GM23338 (cell line): ENCODE results near the gene GMPPA. TPM values are rescaled to one million over a fixed set of nuclear protein-coding genes. Genes with fewer than 3 reads are reported as not detected.

Experiments used
- ATAC-seq: fragments of 200-7000 bp; cut with Tn5 transposase; 3 replicates; pipeline ENCODE4 v1.9.1; 2020
- DNase-seq: peaks from one replicate; pipeline ENCODE4 v3.0.0-alpha.2; 2015; ENCODE audit warnings: low spot score
- H2AFZ ChIP-seq: fragments of 200-600 bp; sonication (generic); 2 replicates; pipeline ENCODE4 v1.8.0; 2016; ENCODE audit warnings: antibody characterized with exemption, mild to moderate bottlenecking, moderate library complexity
- H3F3A ChIP-seq: fragments of 200-600 bp; sonication (generic); replicated peaks from 2 replicates; pipeline ENCODE4 v1.8.0; 2017; ENCODE audit warnings: antibody characterized with exemption, mixed run types, low read depth
- H3K27ac ChIP-seq: fragments of 200-600 bp; sonication (generic); 2 replicates; pipeline ENCODE4 v1.6.1; 2016; ENCODE audit warnings: low read depth
- H3K27me3 ChIP-seq: fragments of 200-600 bp; sonication (generic); 2 replicates; pipeline ENCODE4 v1.8.0; 2016; ENCODE audit warnings: mild to moderate bottlenecking, mixed run types, moderate library complexity; ENCODE audit not compliant: insufficient read depth
- H3K36me3 ChIP-seq: fragments of 200-600 bp; sonication (generic); 2 replicates; pipeline ENCODE4 v1.8.0; 2016; ENCODE audit warnings: mild to moderate bottlenecking; ENCODE audit not compliant: insufficient read depth
- H3K4me1 ChIP-seq: fragments of 200-600 bp; sonication (generic); 2 replicates; pipeline ENCODE4 v1.8.0; 2016; ENCODE audit warnings: mild to moderate bottlenecking, moderate library complexity; ENCODE audit not compliant: insufficient read depth
- H3K4me2 ChIP-seq: fragments of 200-600 bp; sonication (generic); 2 replicates; pipeline ENCODE4 v1.7.1; 2017; ENCODE audit warnings: mixed run types
- H3K4me3 ChIP-seq: fragments of 200-600 bp; sonication (generic); 2 replicates; pipeline ENCODE4 v1.6.1; 2016; ENCODE audit warnings: mixed run types
- H3K79me2 ChIP-seq: fragments of 200-600 bp; sonication (generic); replicated peaks from 2 replicates; pipeline ENCODE4 v1.8.0; 2017; ENCODE audit warnings: mild to moderate bottlenecking; ENCODE audit not compliant: insufficient read depth
- H3K9me2 ChIP-seq: fragments of 200-600 bp; sonication (generic); 2 replicates; pipeline ENCODE4 v1.8.0; 2017; ENCODE audit not compliant: insufficient read depth
- H4K20me1 ChIP-seq: fragments of 200-600 bp; sonication (generic); replicated peaks from 2 replicates; pipeline ENCODE4 v1.8.0; 2017; ENCODE audit warnings: mild to moderate bottlenecking; ENCODE audit not compliant: insufficient read depth
- H3K27ac Mint-ChIP-seq: 2 replicates; pipeline ENCODE4 v1.8.0; 2020; ENCODE audit warnings: inconsistent platforms, mild to moderate bottlenecking, moderate library complexity, mixed read lengths
- H3K27me3 Mint-ChIP-seq: 3 replicates; pipeline ENCODE4 v1.8.0; 2022; ENCODE audit warnings: low read depth, mild to moderate bottlenecking, moderate library complexity, mixed read lengths, inconsistent platforms; ENCODE audit not compliant: insufficient read depth, poor library complexity
- H3K36me3 Mint-ChIP-seq: 3 replicates; pipeline ENCODE4 v1.8.0; 2021; ENCODE audit warnings: low read depth, mild to moderate bottlenecking, inconsistent platforms, moderate library complexity, mixed read lengths
- H3K4me1 Mint-ChIP-seq: 3 replicates; pipeline ENCODE4 v1.8.0; 2020; ENCODE audit warnings: mild to moderate bottlenecking, inconsistent platforms, mixed read lengths
- H3K4me3 Mint-ChIP-seq: 3 replicates; pipeline ENCODE4 v1.8.0; 2021; ENCODE audit warnings: moderate library complexity, mild to moderate bottlenecking, inconsistent platforms, mixed read lengths
- H3K9me3 Mint-ChIP-seq: 3 replicates; pipeline ENCODE4 v1.8.0; 2020; ENCODE audit warnings: moderate library complexity, mild to moderate bottlenecking, inconsistent platforms, mixed read lengths
- CREB1 ChIP-seq: fragments of 250-450 bp; sonication (Bioruptor Pico); IDR thresholded peaks from 2 replicates; pipeline ENCODE4 v1.5.0; 2020; ENCODE audit warnings: low read depth, mild to moderate bottlenecking, moderate library complexity
- EZH2 ChIP-seq: fragments of 200-600 bp; sonication (generic); IDR thresholded peaks from one replicate; pipeline ENCODE4 v1.8.0; 2017; ENCODE audit warnings: antibody characterized with exemption, mild to moderate bottlenecking, low read depth; ENCODE audit not compliant: unreplicated experiment
- EZH2phosphoT487 ChIP-seq: fragments of 200-600 bp; sonication (generic); IDR thresholded peaks from one replicate; pipeline ENCODE4 v1.8.1; 2018; ENCODE audit warnings: antibody characterized with exemption; ENCODE audit not compliant: unreplicated experiment
- JUNB ChIP-seq: IDR thresholded peaks from one replicate; pipeline ENCODE4 v1.6.1; 2016; ENCODE audit warnings: antibody characterized with exemption; ENCODE audit not compliant: unreplicated experiment
- NANOG ChIP-seq: IDR thresholded peaks from 2 replicates; pipeline ENCODE4 v1.6.1; 2016; ENCODE audit warnings: antibody characterized with exemption, borderline replicate concordance
- POLR2AphosphoS5 ChIP-seq: IDR thresholded peaks from 2 replicates; pipeline ENCODE4 v1.6.1; 2016; ENCODE audit warnings: antibody characterized with exemption, low read depth
- STAT1 ChIP-seq: IDR thresholded peaks from one replicate; pipeline ENCODE4 v1.6.1; 2016; ENCODE audit warnings: antibody characterized with exemption; ENCODE audit not compliant: unreplicated experiment
- ZNF114 ChIP-seq: fragments of 250-450 bp; sonication (Bioruptor Pico); IDR thresholded peaks from 2 replicates; pipeline ENCODE4 v1.5.0; 2020; ENCODE audit warnings: mild to moderate bottlenecking, moderate library complexity
- ZNF331 ChIP-seq: fragments of 250-450 bp; sonication (Bioruptor Pico); IDR thresholded peaks from 2 replicates; pipeline ENCODE4 v1.5.0; 2020; ENCODE audit warnings: low read depth, mild to moderate bottlenecking, moderate library complexity
- polyA plus RNA-seq: library from polyadenylated mRNA; unstranded; fragments of >200 nt; fragmentation: Nextera tagmentation; extraction: Ambion mirVana; gene quantifications from 2 replicates; pipeline ENCODE4 v1.2.1, GENCODE V29; 2016
- total RNA-seq: library from RNA; depleted of rRNA; stranded (reverse); fragments of >200 nt; shearing (Covaris generic); gene quantifications from 2 replicates; pipeline ENCODE4 v1.2.3, GENCODE V29; 2014
- TF ChIP-seq, protein P1 (sequence below): IDR thresholded peaks from 2 replicates; pipeline ENCODE4 v1.6.1; 2016; ENCODE audit warnings: antibody characterized with exemption
- TF ChIP-seq, protein P2 (sequence below): IDR thresholded peaks from one replicate; pipeline ENCODE4 v1.6.1; 2018; ENCODE audit warnings: antibody characterized with exemption; ENCODE audit not compliant: unreplicated experiment
- TF ChIP-seq, protein P3 (sequence below): fragments of 250-450 bp; sonication (Bioruptor Pico); IDR thresholded peaks from 2 replicates; pipeline ENCODE4 v1.5.0; 2020; ENCODE audit warnings: mild to moderate bottlenecking, moderate library complexity
- TF ChIP-seq, protein P4 (sequence below), 2 experiments: fragments of 200-600 bp in 1 of 2; sonication (generic) in 1 of 2; conservative IDR thresholded peaks; 2 replicates each; pipeline versions ENCODE4 v1.5.1 to v1.6.1; 2016 to 2017; ENCODE audit warnings: antibody characterized with exemption in 2 of 2, low read depth in 2 of 2, mild to moderate bottlenecking in 2 of 2, moderate library complexity in 1 of 2

Gene GMPPA
- total and polyA plus RNA-seq, 2 experiments from 2014 or later = 27.0 to 33.8 TPM

DNA sequence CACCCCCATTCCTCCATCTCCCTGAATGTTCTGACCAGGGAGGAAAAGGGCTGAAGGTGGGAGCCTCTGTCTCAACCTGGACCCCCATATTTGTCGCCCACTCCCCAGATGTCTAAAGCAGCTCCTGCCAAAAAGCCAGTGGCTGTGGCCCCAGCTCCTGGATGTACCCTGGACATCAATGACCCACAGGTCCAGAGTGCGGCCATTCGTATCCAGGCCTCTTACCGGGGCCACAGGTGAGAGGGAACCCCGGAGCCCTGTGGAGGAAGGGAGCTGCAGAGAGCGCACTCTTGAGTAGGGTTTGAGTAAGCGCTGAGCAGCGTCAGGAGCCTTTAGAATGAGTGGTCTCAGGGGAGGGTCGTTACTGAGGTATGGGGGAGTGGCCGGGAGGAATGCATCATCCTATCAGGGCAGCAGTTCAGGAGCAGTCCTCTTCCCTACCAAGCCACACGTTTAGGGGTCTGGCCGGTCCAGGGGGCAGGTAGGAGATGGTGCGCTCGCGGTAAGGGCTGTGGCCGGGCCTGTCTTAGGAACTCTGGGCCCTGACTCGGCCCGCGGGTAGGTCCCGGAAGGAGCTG lies 2.4 kb upstream of the GMPPA start:
- no peaks in the 10 kb centered on the region; the same call in 2 of the 3 replicates for H3K9me3 Mint-ChIP-seq
- Histone ChIP-seq H3K79me2 (no peaks in the 10 kb centered on the region), H3K27ac (no peak overlapping the region), H3K9me2 (no peaks in the 10 kb centered on the region), H3F3A (peaks cover 17% of the 10 kb centered on the region), H3K4me2 (peak overlapping the region; percentile 98), H3K36me3 (no peaks in the 10 kb centered on the region), H4K20me1 (no peaks in the 10 kb centered on the region), H2AFZ (peak overlapping the region; percentile 92), H3K4me1 (peaks cover 31% of the 10 kb centered on the region), H3K27me3 (peaks cover 48% of the 10 kb centered on the region), H3K4me3 (peak overlapping the region; percentile 58)
- no peak for DNase-seq
- ATAC-seq = no peak; the same call in 2 of the 3 replicates
- TF ChIP-seq ZNF114 (CRISPR knock-in tag) (no peak), ZNF331 (no peak), EZH2phosphoT487 (no peak), JUNB (no peak), EZH2 (no peak), POLR2AphosphoS5 (no peak), CREB1 (no peak), STAT1 (no peak), NANOG (no peak)
- TF ChIP-seq, protein P1, sequence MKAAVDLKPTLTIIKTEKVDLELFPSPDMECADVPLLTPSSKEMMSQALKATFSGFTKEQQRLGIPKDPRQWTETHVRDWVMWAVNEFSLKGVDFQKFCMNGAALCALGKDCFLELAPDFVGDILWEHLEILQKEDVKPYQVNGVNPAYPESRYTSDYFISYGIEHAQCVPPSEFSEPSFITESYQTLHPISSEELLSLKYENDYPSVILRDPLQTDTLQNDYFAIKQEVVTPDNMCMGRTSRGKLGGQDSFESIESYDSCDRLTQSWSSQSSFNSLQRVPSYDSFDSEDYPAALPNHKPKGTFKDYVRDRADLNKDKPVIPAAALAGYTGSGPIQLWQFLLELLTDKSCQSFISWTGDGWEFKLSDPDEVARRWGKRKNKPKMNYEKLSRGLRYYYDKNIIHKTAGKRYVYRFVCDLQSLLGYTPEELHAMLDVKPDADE = no peak
- TF ChIP-seq, protein P2, sequence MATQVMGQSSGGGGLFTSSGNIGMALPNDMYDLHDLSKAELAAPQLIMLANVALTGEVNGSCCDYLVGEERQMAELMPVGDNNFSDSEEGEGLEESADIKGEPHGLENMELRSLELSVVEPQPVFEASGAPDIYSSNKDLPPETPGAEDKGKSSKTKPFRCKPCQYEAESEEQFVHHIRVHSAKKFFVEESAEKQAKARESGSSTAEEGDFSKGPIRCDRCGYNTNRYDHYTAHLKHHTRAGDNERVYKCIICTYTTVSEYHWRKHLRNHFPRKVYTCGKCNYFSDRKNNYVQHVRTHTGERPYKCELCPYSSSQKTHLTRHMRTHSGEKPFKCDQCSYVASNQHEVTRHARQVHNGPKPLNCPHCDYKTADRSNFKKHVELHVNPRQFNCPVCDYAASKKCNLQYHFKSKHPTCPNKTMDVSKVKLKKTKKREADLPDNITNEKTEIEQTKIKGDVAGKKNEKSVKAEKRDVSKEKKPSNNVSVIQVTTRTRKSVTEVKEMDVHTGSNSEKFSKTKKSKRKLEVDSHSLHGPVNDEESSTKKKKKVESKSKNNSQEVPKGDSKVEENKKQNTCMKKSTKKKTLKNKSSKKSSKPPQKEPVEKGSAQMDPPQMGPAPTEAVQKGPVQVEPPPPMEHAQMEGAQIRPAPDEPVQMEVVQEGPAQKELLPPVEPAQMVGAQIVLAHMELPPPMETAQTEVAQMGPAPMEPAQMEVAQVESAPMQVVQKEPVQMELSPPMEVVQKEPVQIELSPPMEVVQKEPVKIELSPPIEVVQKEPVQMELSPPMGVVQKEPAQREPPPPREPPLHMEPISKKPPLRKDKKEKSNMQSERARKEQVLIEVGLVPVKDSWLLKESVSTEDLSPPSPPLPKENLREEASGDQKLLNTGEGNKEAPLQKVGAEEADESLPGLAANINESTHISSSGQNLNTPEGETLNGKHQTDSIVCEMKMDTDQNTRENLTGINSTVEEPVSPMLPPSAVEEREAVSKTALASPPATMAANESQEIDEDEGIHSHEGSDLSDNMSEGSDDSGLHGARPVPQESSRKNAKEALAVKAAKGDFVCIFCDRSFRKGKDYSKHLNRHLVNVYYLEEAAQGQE = no peak
- TF ChIP-seq, protein P3, sequence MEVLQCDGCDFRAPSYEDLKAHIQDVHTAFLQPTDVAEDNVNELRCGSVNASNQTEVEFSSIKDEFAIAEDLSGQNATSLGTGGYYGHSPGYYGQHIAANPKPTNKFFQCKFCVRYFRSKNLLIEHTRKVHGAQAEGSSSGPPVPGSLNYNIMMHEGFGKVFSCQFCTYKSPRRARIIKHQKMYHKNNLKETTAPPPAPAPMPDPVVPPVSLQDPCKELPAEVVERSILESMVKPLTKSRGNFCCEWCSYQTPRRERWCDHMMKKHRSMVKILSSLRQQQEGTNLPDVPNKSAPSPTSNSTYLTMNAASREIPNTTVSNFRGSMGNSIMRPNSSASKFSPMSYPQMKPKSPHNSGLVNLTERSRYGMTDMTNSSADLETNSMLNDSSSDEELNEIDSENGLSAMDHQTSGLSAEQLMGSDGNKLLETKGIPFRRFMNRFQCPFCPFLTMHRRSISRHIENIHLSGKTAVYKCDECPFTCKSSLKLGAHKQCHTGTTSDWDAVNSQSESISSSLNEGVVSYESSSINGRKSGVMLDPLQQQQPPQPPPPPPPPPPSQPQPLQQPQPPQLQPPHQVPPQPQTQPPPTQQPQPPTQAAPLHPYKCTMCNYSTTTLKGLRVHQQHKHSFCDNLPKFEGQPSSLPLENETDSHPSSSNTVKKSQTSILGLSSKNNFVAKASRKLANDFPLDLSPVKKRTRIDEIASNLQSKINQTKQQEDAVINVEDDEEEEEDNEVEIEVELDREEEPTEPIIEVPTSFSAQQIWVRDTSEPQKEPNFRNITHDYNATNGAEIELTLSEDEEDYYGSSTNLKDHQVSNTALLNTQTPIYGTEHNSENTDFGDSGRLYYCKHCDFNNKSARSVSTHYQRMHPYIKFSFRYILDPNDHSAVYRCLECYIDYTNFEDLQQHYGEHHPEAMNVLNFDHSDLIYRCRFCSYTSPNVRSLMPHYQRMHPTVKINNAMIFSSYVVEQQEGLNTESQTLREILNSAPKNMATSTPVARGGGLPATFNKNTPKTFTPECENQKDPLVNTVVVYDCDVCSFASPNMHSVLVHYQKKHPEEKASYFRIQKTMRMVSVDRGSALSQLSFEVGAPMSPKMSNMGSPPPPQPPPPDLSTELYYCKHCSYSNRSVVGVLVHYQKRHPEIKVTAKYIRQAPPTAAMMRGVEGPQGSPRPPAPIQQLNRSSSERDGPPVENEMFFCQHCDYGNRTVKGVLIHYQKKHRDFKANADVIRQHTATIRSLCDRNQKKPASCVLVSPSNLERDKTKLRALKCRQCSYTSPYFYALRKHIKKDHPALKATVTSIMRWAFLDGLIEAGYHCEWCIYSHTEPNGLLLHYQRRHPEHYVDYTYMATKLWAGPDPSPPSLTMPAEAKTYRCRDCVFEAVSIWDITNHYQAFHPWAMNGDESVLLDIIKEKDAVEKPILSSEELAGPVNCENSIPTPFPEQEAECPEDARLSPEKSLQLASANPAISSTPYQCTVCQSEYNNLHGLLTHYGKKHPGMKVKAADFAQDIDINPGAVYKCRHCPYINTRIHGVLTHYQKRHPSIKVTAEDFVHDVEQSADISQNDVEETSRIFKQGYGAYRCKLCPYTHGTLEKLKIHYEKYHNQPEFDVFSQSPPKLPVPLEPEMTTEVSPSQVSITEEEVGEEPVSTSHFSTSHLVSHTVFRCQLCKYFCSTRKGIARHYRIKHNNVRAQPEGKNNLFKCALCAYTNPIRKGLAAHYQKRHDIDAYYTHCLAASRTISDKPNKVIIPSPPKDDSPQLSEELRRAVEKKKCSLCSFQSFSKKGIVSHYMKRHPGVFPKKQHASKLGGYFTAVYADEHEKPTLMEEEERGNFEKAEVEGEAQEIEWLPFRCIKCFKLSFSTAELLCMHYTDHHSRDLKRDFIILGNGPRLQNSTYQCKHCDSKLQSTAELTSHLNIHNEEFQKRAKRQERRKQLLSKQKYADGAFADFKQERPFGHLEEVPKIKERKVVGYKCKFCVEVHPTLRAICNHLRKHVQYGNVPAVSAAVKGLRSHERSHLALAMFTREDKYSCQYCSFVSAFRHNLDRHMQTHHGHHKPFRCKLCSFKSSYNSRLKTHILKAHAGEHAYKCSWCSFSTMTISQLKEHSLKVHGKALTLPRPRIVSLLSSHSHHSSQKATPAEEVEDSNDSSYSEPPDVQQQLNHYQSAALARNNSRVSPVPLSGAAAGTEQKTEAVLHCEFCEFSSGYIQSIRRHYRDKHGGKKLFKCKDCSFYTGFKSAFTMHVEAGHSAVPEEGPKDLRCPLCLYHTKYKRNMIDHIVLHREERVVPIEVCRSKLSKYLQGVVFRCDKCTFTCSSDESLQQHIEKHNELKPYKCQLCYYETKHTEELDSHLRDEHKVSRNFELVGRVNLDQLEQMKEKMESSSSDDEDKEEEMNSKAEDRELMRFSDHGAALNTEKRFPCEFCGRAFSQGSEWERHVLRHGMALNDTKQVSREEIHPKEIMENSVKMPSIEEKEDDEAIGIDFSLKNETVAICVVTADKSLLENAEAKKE (CRISPR knock-in tag) = no peak
- TF ChIP-seq, protein P4, sequence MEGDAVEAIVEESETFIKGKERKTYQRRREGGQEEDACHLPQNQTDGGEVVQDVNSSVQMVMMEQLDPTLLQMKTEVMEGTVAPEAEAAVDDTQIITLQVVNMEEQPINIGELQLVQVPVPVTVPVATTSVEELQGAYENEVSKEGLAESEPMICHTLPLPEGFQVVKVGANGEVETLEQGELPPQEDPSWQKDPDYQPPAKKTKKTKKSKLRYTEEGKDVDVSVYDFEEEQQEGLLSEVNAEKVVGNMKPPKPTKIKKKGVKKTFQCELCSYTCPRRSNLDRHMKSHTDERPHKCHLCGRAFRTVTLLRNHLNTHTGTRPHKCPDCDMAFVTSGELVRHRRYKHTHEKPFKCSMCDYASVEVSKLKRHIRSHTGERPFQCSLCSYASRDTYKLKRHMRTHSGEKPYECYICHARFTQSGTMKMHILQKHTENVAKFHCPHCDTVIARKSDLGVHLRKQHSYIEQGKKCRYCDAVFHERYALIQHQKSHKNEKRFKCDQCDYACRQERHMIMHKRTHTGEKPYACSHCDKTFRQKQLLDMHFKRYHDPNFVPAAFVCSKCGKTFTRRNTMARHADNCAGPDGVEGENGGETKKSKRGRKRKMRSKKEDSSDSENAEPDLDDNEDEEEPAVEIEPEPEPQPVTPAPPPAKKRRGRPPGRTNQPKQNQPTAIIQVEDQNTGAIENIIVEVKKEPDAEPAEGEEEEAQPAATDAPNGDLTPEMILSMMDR (conservative IDR thresholded peaks at IDR 0.05; ENCODE audit: low read depth in 2 of 2) = no peak
- peak overlapping the region; percentile 84 for H3K4me3 Mint-ChIP-seq
- no peaks in the 10 kb centered on the region; the same call in 2 of the 3 replicates for H3K36me3 Mint-ChIP-seq
- peaks cover 43% of the 10 kb centered on the region for H3K4me1 Mint-ChIP-seq
- H3K27ac Mint-ChIP-seq = no peak overlapping the region
- peaks cover 50% of the 10 kb centered on the region for H3K27me3 Mint-ChIP-seq
